Melanocyte of skin (primary cell): ENCODE data around the gene SLC4A11. TPM values are rescaled to one million over a fixed set of nuclear protein-coding genes. Genes with fewer than 3 reads are reported as not detected.

Experiments used
- total RNA-seq, 2 donors: library from RNA; depleted of rRNA; stranded (reverse); fragments of >200 nt; gene quantifications; 2 replicates each; pipeline ENCODE4 v1.2.3, GENCODE V29; 2012

Gene SLC4A11
- total RNA-seq: 1 to 10 TPM; 1.7 to 2.7 TPM

GRCh38 chr20:3239026-3239866 is at the start of gene SLC4A11:
SLC4A11 (minus strand) TSS chr20:3239190; CDS start chr20:3239137, 53 bp downstream.

GRCh38 chr20:3209257-3209945 is 29.6 kb downstream of the SLC4A11 start, which contains the start of gene ITPA:
ITPA (plus strand) TSS chr20:3209498; CDS start chr20:3209552, 54 bp downstream.

GRCh38 chr20:3204124-3204794 is 34.7 kb downstream of the SLC4A11 start, which contains the start of gene DDRGK1:
DDRGK1 (minus strand) TSS chr20:3204682; CDS start chr20:3204627, 55 bp downstream.

Other genes with a start within 250 kb of the SLC4A11 start
- gene GNRH2, start 195.6 kb downstream of the SLC4A11 start, total RNA-seq: 1 to 10 TPM in 1 of 2 donors, under 1 TPM in 1; 0.67 to 1.0 TPM
- 10 to 100 TPM; 36.8 to 69.3 TPM for gene MRPS26, start 193.1 kb downstream of the SLC4A11 start, total RNA-seq
- gene OXT, start 167.6 kb downstream of the SLC4A11 start, total RNA-seq: not detected
- not detected for gene AVP, start 154.5 kb downstream of the SLC4A11 start, total RNA-seq
- 10 to 100 TPM; 17.9 to 25.6 TPM for gene FASTKD5, start 79.3 kb downstream of the SLC4A11 start, total RNA-seq
- 1 to 10 TPM; 3.4 to 4.0 TPM for gene UBOX5, start 79.3 kb downstream of the SLC4A11 start, total RNA-seq
- 1 to 10 TPM; 1.3 to 5.5 TPM for gene LZTS3, start 65.6 kb downstream of the SLC4A11 start, total RNA-seq
- 10 to 100 TPM; 32.3 to 32.6 TPM for gene DDRGK1, start 34.5 kb downstream of the SLC4A11 start, total RNA-seq
- 10 to 100 TPM; 23.7 to 40.3 TPM for gene ITPA, start 29.7 kb downstream of the SLC4A11 start, total RNA-seq
- 1 to 10 TPM; 8.7 to 9.3 TPM for gene DNAAF9, start 168.5 kb upstream of the SLC4A11 start, total RNA-seq
- gene ATRN, start 231.8 kb upstream of the SLC4A11 start, total RNA-seq: 10 to 100 TPM; 21.0 to 34.4 TPM